Lung (tissue), 12 donors: ENCODE data around the gene TSTD1. TPM values are rescaled to one million over a fixed set of nuclear protein-coding genes. Genes with fewer than 3 reads are reported as not detected.
"Not testable (repeated sequence)": the region's sequence is repeated elsewhere in the genome, so short reads cannot be mapped to it uniquely, and the experiment has no call there.

ENCODE experiments used
- ATAC-seq: fragments of 200-7000 bp; cut with Tn5 transposase; one replicate; pipeline ENCODE4 v1.9.1; 2020; ENCODE audit warnings: moderate number of reproducible peaks; ENCODE audit not compliant: insufficient read depth, low FRiP score
- DNase-seq, 3 donors: peaks; one replicate each; pipeline ENCODE4 v3.0.0-alpha.2; 2013 to 2017
- H3K27ac ChIP-seq, 2 donors: one replicate each; pipeline ENCODE4 v1.5.1; 2013; ENCODE audit warnings: mild to moderate bottlenecking in 2 of 2, moderate library complexity in 2 of 2, control low read depth in 1 of 2, inconsistent platforms in 1 of 2, low read depth in 1 of 2, low read length in 1 of 2
- H3K27me3 ChIP-seq, 3 donors: one replicate each; pipeline ENCODE4 v1.5.1; 2013; ENCODE audit warnings: low read length in 2 of 3; ENCODE audit not compliant: control insufficient read depth in 3 of 3, insufficient read depth in 3 of 3
- H3K36me3 ChIP-seq, 4 donors: one replicate each; pipeline ENCODE4 v1.5.1; 2013; ENCODE audit warnings: low read length in 4 of 4, mild to moderate bottlenecking in 1 of 4, moderate library complexity in 1 of 4; ENCODE audit not compliant: control insufficient read depth in 4 of 4, insufficient read depth in 4 of 4
- H3K4me1 ChIP-seq, 5 donors: one replicate each; pipeline ENCODE4 v1.5.1; 2013; ENCODE audit warnings: low read length in 5 of 5, mild to moderate bottlenecking in 2 of 5, moderate library complexity in 1 of 5; ENCODE audit not compliant: control insufficient read depth in 5 of 5, insufficient read depth in 5 of 5
- H3K4me3 ChIP-seq: one replicate; pipeline ENCODE4 v1.5.1; 2013; ENCODE audit warnings: mild to moderate bottlenecking, control low read depth, moderate library complexity
- H3K9ac ChIP-seq, 2 donors: one replicate each; pipeline ENCODE4 v1.5.1; 2013; ENCODE audit warnings: low read length in 2 of 2, control low read depth in 1 of 2; ENCODE audit not compliant: insufficient read depth in 1 of 2
- H3K9me3 ChIP-seq, 4 donors: one replicate each; pipeline ENCODE4 v1.5.1; 2013; ENCODE audit warnings: low read length in 3 of 4, mild to moderate bottlenecking in 1 of 4, moderate library complexity in 1 of 4; ENCODE audit not compliant: control insufficient read depth in 4 of 4, insufficient read depth in 3 of 4
- WGBS, 2 donors: extraction: QIAGEN DNeasy Blood & Tissue Kit; methylation state at CpG; one replicate each; pipeline ENCODE4 v1.1.7; 2013; 5-methylcytosine and 5-hydroxymethylcytosine counted together
- polyA plus RNA-seq, 2 donors: library from polyadenylated mRNA; stranded (reverse); fragments of 200-250 nt; gene quantifications; one replicate each; pipeline ENCODE4 v1.2.1, GENCODE V29; 2013
- total RNA-seq, 2 donors: library from RNA; depleted of rRNA in 1 of 2; stranded (reverse); fragments of >200 nt in 1 of 2; gene quantifications; one replicate each; pipeline ENCODE4 v1.2.1, GENCODE V29; 2014 to 2021
- TF ChIP-seq, protein P1 (sequence below): IDR thresholded peaks from 2 replicates; pipeline ENCODE4 v1.5.1; 2012; ENCODE audit warnings: mild to moderate bottlenecking; ENCODE audit errors: control extremely low read depth, extremely low read depth
- donor health status: control.
- donor health status: control.
- donor health status: Bipolar disorder and iron deficiency.
- donor health status: healthy.
- donor health status: DM: yes; HTN: yes; CAD: no.

Gene TSTD1
- total and polyA plus RNA-seq, 4 donors = 43.2 to 187 (median 72.8) TPM

DNA sequence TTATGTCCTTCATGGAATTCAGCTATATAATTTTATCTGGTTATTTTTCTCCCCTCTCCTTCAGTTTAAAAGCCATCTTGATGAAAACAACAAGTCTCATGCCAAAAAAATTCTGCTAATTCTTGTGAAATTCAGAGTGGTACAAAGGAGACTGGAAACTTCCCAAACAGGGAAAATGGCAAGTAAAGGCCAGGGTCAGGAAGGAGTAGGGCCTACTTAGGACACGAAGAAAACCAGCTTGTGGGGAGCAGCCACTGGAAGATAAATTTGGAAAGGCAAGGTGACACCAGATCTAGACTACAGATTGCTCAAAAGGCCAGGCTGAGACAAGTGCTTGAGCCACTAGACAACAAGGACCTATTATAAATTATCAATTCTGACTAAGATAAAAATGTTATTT lies 6.4 kb downstream of the TSTD1 start:
- WGBS, 2 donors = 54 to 57% methylated on average over 1 of the region's 1 CpG
- H3K4me1 ChIP-seq = peaks cover 0 to 3% (median 0%) of the 10 kb centered on the region in 5 donors
- TF ChIP-seq, protein P1, sequence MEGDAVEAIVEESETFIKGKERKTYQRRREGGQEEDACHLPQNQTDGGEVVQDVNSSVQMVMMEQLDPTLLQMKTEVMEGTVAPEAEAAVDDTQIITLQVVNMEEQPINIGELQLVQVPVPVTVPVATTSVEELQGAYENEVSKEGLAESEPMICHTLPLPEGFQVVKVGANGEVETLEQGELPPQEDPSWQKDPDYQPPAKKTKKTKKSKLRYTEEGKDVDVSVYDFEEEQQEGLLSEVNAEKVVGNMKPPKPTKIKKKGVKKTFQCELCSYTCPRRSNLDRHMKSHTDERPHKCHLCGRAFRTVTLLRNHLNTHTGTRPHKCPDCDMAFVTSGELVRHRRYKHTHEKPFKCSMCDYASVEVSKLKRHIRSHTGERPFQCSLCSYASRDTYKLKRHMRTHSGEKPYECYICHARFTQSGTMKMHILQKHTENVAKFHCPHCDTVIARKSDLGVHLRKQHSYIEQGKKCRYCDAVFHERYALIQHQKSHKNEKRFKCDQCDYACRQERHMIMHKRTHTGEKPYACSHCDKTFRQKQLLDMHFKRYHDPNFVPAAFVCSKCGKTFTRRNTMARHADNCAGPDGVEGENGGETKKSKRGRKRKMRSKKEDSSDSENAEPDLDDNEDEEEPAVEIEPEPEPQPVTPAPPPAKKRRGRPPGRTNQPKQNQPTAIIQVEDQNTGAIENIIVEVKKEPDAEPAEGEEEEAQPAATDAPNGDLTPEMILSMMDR = no peak
- ATAC-seq (no peak), DNase-seq (no peak)
- H3K9ac ChIP-seq = no peak overlapping the region
- no peaks in the 10 kb centered on the region for H3K9me3 ChIP-seq
- no peak overlapping the region for H3K4me3 ChIP-seq
- no peaks in the 10 kb centered on the region for H3K36me3 ChIP-seq
- H3K27me3 ChIP-seq = no peaks in the 10 kb centered on the region
- no peak overlapping the region for H3K27ac ChIP-seq

DNA sequence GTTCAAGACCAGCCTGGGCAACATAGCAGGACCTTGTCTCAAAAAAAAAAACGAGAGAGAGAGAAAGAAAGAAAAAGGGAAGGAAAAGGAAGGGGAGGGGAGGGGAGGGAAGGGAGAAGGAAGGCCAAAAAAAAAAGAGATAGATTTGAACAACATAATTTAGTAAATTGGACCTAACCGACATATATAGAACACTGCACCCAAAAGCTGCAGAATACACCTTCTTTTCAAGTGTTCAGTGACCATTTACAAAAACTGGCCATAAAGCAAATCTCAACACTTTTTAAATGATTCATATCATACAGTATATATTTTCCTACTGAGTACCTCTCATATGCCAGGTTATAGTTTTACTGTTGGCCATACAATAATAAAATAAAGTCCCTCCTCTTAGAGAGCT lies 6.9 kb downstream of the TSTD1 start:
- Histone ChIP-seq H3K4me3 (no peak overlapping the region), H3K9me3 (no peaks in the 10 kb centered on the region), H3K27ac (no peak overlapping the region), H3K4me1 (peaks cover 0 to 3% (median 0%) of the 10 kb centered on the region in 5 donors), H3K9ac (no peak overlapping the region), H3K36me3 (no peaks in the 10 kb centered on the region), H3K27me3 (no peaks in the 10 kb centered on the region)
- ATAC-seq (no peak), DNase-seq (no peak)
- TF ChIP-seq, protein P1 = no peak
- WGBS, 2 donors = 42 to 63% methylated on average over 2 of the region's 2 CpGs

DNA sequence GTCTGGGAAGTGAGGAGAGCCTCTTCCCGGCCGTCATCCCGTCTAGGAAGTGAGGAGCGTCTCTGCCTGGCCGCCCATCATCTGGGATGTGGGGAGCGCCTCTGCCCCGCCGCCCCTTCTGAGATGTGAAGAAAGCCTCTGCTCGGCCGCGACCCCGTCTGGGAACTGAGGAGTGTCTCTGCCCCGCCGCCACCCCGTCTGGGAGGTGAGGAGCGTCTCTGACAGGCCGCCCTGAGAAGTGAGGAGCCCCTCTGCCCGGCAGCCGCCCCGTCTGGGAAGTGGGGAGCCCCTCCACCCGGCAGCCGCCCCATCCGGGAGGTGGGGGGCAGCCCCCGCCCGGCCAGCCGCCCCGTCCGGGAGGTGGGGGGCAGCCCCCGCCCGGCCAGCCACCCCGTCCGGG lies 9.3 kb downstream of the TSTD1 start:
- not testable (repeated sequence) for H3K4me3 ChIP-seq, ATAC-seq

DNA sequence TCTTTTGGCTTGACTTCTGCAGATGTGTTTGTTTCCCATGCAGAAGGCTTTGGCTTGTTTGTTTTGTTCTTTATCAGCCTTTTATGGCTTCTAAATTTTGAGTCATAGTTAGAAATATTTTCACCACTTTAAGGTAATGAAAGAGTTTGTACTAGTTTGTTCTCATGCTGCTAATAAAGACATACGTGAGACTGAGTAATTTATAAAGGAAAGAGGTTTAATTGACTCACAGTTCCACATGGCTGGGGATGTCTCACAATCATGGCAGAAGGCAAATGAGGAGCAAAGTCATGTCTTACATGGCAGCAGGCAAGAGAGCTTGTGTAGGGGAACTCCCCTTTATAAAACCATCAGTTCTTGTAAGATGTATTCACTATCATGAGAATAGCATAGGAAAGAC lies 11.8 kb downstream of the TSTD1 start:
- not testable (repeated sequence) for H3K27me3 ChIP-seq, H3K4me1 ChIP-seq, H3K9me3 ChIP-seq, H3K36me3 ChIP-seq, H3K27ac ChIP-seq, ATAC-seq, H3K4me3 ChIP-seq, H3K9ac ChIP-seq, DNase-seq
- WGBS, 2 donors = 53 to 80% methylated on average over 1 of the region's 1 CpG

More for the DNA sequence above, 9.3 kb downstream of the TSTD1 start:
- not testable (repeated sequence) for H3K9me3 ChIP-seq, H3K36me3 ChIP-seq, H3K27ac ChIP-seq, H3K27me3 ChIP-seq, H3K4me1 ChIP-seq, DNase-seq, H3K9ac ChIP-seq
- 97 to 98% methylated on average over 19 to 32 of the region's 32 CpGs for WGBS, 2 donors

DNA sequence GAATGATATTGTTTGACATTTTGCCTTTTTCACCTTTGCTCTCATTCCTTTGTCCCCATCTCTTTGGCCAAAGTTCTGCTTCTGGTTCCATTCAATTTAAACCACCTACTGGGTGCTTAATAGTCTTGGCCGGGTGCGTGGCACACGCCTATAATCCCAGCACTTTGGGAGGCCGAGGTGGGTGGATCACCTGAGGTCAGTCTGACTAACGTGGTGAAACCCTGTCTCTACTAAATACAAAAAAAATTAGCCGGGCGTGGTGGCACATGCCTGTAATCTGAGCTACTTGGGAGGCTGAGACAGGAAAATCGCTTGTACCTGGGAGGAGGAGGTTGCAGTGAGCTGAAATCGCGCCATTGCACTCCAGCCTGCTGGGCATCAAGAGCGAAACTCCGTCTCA lies 16.3 kb downstream of the TSTD1 start:
- Histone ChIP-seq H3K27me3 (peaks cover 0 to 22% (median 21%) of the 10 kb centered on the region in 3 donors), H3K4me1 (peaks cover 0 to 13% (median 8%) of the 10 kb centered on the region in 5 donors)
- WGBS, 2 donors = 91 to 95% methylated on average over 12 of the region's 12 CpGs
- H3K36me3 ChIP-seq, DNase-seq, H3K9me3 ChIP-seq, H3K27ac ChIP-seq, H3K9ac ChIP-seq, ATAC-seq, H3K4me3 ChIP-seq: not testable (repeated sequence)
